Heart left ventricle (tissue), 13 donors: Measurements from ENCODE around the gene FEN1.

Experiments
- POLR2A ChIP-seq, 2 donors: fragments of 450-650 bp; IDR thresholded peaks; one replicate each; pipeline ENCODE4 v1.6.1; 2017; ENCODE audit warnings: antibody characterized with exemption in 2 of 2, mild to moderate bottlenecking in 2 of 2, moderate library complexity in 2 of 2
- TF ChIP-seq, protein P1 (sequence below), 12 donors: fragments of 200-600 bp; sonication (generic) in 4 of 12; IDR thresholded peaks; one replicate each; pipeline versions ENCODE4 v1.5.0 to v1.8.0; 2018 to 2022; ENCODE audit warnings: antibody characterized with exemption in 12 of 12, mild to moderate bottlenecking in 5 of 12
- donor health status: ischemic (EF 13 %, LVEDD 7.1; RV severe dilation, severe dysfunction).
- donor health status: DM: no; HTN: yes; CAD: no.
- donor health status: DM: no; HTN: no; CAD: no.
- donor health status: ischemic (EF 25% LVEDD 6.9; RV normal size, moderate dysfunction).
- donor health status: ischemic (EF 25% LVEDD 5.7; RV mildly dilated, moderate dysfunction).
- donor health status: ischemic (EF 35%, LVEDD 5.7; RV mildly dilated, moderate dysfunction).
- donor health status: nonischemic (EF 11% LVEDD 7.7; RV severe dilation, severe dysfunction).
- donor health status: DM: yes; HTN: yes; CAD: no.
- donor health status: PGD.
- donor health status: ischemic (EF 29% LVEDD 5.4; RV normal size, mild dysfunction).
- donor health status: nonischemic (EF 23%, LVEDD 6.1; RV moderate dilation, normal function).

DNA sequence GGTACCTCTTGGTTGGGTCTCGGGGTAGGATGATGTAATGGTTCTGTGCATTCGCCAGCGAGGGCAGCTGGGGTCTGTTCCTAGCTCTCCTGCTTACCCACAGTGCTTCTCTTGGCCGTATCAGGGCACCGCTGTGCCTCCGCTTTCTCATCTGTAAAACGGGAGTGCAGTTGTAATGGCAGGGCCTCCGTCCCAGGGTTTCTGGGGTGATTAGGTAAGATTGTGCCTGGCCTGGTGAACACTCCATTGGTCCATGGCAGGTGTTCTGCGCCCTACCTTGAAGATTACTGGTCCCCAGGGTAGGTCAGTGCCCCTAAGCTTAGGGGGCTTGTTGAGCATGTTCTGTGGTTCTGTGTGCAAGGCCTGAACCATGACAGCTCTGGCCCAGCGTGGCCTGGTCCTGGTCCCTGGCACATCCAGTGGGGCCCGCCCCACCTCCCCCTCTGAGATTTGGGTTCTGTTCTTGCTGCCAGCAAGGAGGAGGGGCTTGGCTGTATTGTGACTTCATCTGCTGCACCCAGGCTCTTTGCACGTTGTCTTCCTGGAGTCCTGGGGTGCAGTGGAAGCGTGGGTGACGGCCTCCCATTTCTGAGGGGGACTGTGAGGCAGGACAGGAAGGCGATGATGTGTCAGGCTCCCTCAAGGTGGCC is 35.4 kb upstream of the FEN1 start:
- TF ChIP-seq, protein P1, sequence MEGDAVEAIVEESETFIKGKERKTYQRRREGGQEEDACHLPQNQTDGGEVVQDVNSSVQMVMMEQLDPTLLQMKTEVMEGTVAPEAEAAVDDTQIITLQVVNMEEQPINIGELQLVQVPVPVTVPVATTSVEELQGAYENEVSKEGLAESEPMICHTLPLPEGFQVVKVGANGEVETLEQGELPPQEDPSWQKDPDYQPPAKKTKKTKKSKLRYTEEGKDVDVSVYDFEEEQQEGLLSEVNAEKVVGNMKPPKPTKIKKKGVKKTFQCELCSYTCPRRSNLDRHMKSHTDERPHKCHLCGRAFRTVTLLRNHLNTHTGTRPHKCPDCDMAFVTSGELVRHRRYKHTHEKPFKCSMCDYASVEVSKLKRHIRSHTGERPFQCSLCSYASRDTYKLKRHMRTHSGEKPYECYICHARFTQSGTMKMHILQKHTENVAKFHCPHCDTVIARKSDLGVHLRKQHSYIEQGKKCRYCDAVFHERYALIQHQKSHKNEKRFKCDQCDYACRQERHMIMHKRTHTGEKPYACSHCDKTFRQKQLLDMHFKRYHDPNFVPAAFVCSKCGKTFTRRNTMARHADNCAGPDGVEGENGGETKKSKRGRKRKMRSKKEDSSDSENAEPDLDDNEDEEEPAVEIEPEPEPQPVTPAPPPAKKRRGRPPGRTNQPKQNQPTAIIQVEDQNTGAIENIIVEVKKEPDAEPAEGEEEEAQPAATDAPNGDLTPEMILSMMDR (IDR thresholded peaks at IDR 0.05), result no peak
- TF ChIP-seq POLR2A (IDR thresholded peaks at IDR 0.05), result no peak
